NT2/D1 (cell line): ENCODE data around the gene GSS.

Source experiments
- YY1 ChIP-seq: IDR thresholded peaks from 2 replicates; pipeline ENCODE4 v1.6.1; 2011; ENCODE audit not compliant: insufficient read length, insufficient read depth
- ZNF274 ChIP-seq: IDR thresholded peaks from 2 replicates; pipeline ENCODE4 v1.6.1; 2011; ENCODE audit warnings: mild to moderate bottlenecking, low read depth, low read length

DNA sequence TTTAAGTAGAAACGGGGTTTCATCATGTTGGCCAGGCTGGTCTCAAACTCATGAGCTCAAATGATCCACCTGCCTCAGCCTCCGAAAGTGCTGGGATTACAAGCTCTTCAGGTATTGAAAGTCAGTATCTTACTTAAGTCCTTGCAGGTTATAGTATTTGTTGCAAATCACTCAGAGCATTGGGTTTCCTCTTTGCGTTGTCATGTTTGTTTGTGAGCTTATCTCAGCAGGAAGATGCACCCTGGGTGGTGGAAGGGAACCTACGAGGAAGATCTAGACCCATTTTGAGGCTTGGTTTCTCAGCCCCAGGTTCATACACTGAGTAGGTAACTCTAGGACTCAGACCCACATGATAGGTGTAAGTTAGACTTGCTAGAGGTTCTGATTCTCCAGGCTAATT is 18.6 kb upstream of the GSS start:
- TF ChIP-seq YY1, result no peak
- TF ChIP-seq ZNF274, result no peak
